ENCODE data around the gene TMED6. TPM values are rescaled to one million over a fixed set of nuclear protein-coding genes. Genes with fewer than 3 reads are reported as not detected.

TMED6 gene
- total RNA-seq, 2 donors from 2014 or later: 0.53 to 0.66 TPM

DNA sequence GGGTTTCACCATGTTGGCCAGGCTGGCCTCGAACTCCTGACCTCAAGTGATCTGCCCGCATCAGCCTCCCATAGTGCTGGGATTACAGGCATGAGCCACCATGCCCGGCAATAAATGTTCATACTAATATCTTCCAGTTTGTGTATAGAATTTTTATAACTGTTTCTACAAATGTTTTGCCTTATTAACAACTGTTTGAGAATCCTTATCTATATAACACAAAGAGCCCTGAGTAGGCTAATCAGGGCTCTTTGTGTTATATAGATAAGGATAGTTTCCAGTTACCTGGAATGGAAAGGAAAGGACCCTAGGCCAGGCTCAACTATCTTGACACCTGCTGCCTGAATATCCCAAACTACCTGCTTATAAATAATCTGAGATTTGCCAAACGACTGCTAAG is 17.3 kb upstream of the TMED6 start:
- 94 to 95% methylated on average over 2 to 3 of the region's 4 CpGs for WGBS, 2 experiments (ENCODE audit: insufficient coverage in 1 of 2, insufficient read length in 1 of 2)
- H3K27ac Mint-ChIP-seq: no peak overlapping the region
- Histone ChIP-seq H3K27ac (ENCODE audit: low read depth, low read length) (no peak overlapping the region), H3K9ac (ENCODE audit: extremely low read depth, low read length, poor library complexity, severe bottlenecking) (no peak overlapping the region), H3K4me1 (ENCODE audit: control insufficient read depth, insufficient read depth, low read length) (no peaks in the 10 kb centered on the region), H3K4me3 (ENCODE audit: low read length) (no peak overlapping the region), H3K9me3 (ENCODE audit: control insufficient read depth, low read length) (no peaks in the 10 kb centered on the region), H3K36me3 (ENCODE audit: control insufficient read depth, insufficient read depth, low read length) (peaks cover 72% of the 10 kb centered on the region), H3K27me3 (ENCODE audit: control insufficient read depth, insufficient read depth, low read length, poor library complexity, severe bottlenecking) (no peaks in the 10 kb centered on the region)
- DNase-seq: no peak
- TF ChIP-seq CTCF (conservative IDR thresholded peaks at IDR 0.05): no peak
- no peak overlapping the region for H3K4me3 Mint-ChIP-seq
- H3K36me3 Mint-ChIP-seq (ENCODE audit: low read depth): peaks cover 66% of the 10 kb centered on the region
- peaks cover 3% of the 10 kb centered on the region for H3K4me1 Mint-ChIP-seq
- peaks cover 2% of the 10 kb centered on the region for H3K9me3 Mint-ChIP-seq
- H3K27me3 Mint-ChIP-seq (ENCODE audit: insufficient read depth): no peaks in the 10 kb centered on the region

DNA sequence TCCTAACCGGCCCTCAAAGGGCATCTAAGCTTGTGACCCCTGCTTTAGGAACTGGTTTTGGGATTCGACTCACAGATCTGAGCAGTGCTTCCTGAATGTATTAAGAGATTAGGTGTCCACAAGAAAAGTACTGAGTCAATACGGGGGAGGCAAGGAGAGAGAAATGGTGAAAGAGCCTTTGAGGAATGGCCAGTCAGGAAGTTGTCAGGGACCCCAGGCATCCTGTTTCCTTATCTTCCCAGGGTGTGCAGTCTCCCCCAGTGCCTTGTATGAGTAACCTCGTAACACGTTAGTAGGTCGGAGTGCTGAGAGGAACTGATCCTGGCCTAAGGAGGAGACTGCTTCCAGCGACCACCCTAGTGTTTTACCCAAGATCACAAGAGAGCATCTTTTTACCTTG is 16.4 kb upstream of the TMED6 start:
- no peak overlapping the region for H3K27ac ChIP-seq (ENCODE audit: low read depth, low read length)
- no peaks in the 10 kb centered on the region for H3K9me3 ChIP-seq (ENCODE audit: control insufficient read depth, low read length)
- no peak overlapping the region for H3K9ac ChIP-seq (ENCODE audit: extremely low read depth, low read length, poor library complexity, severe bottlenecking)
- no peaks in the 10 kb centered on the region for H3K27me3 ChIP-seq (ENCODE audit: control insufficient read depth, insufficient read depth, low read length, poor library complexity, severe bottlenecking)
- 97% methylated on average over 6 to 7 of the region's 7 CpGs for WGBS, 2 experiments (ENCODE audit: insufficient coverage in 1 of 2, insufficient read length in 1 of 2)
- peaks cover 2% of the 10 kb centered on the region for H3K4me1 Mint-ChIP-seq
- no peaks in the 10 kb centered on the region for H3K27me3 Mint-ChIP-seq (ENCODE audit: insufficient read depth)
- H3K27ac Mint-ChIP-seq: no peak overlapping the region
- no peaks in the 10 kb centered on the region for H3K4me1 ChIP-seq (ENCODE audit: control insufficient read depth, insufficient read depth, low read length)
- peaks cover 2% of the 10 kb centered on the region for H3K9me3 Mint-ChIP-seq
- no peak for TF ChIP-seq CTCF (conservative IDR thresholded peaks at IDR 0.05)
- H3K36me3 Mint-ChIP-seq (ENCODE audit: low read depth): peaks cover 64% of the 10 kb centered on the region
- no peak for DNase-seq
- H3K4me3 ChIP-seq (ENCODE audit: low read length): no peak overlapping the region
- peaks cover 72% of the 10 kb centered on the region for H3K36me3 ChIP-seq (ENCODE audit: control insufficient read depth, insufficient read depth, low read length)
- no peak overlapping the region for H3K4me3 Mint-ChIP-seq

GRCh38 chr16:69366431-69366830 is 14.8 kb upstream of the TMED6 start:
- Histone ChIP-seq H3K36me3 (ENCODE audit: control insufficient read depth, insufficient read depth, low read length) (peaks cover 58% of the 10 kb centered on the region), H3K4me1 (ENCODE audit: control insufficient read depth, insufficient read depth, low read length) (no peaks in the 10 kb centered on the region), H3K9me3 (ENCODE audit: control insufficient read depth, low read length) (no peaks in the 10 kb centered on the region), H3K27me3 (ENCODE audit: control insufficient read depth, insufficient read depth, low read length, poor library complexity, severe bottlenecking) (no peaks in the 10 kb centered on the region), H3K4me3 (ENCODE audit: low read length) (no peak overlapping the region), H3K9ac (ENCODE audit: extremely low read depth, low read length, poor library complexity, severe bottlenecking) (no peak overlapping the region), H3K27ac (ENCODE audit: low read depth, low read length) (no peak overlapping the region)
- H3K36me3 Mint-ChIP-seq (ENCODE audit: low read depth): peaks cover 55% of the 10 kb centered on the region
- H3K27me3 Mint-ChIP-seq (ENCODE audit: insufficient read depth): no peaks in the 10 kb centered on the region
- DNase-seq: no peak
- H3K4me1 Mint-ChIP-seq: no peaks in the 10 kb centered on the region
- peaks cover 2% of the 10 kb centered on the region for H3K9me3 Mint-ChIP-seq
- H3K4me3 Mint-ChIP-seq: no peak overlapping the region
- 97 to 98% methylated on average over 6 of the region's 7 CpGs for WGBS, 2 experiments (ENCODE audit: insufficient coverage in 1 of 2, insufficient read length in 1 of 2)
- no peak for TF ChIP-seq CTCF (conservative IDR thresholded peaks at IDR 0.05)
- no peak overlapping the region for H3K27ac Mint-ChIP-seq

Data from endodermal cell (in vitro differentiated cells).